ENCODE results near the gene POU4F1. TPM values are rescaled to one million over a fixed set of nuclear protein-coding genes. Genes with fewer than 3 reads are reported as not detected.

POU4F1 gene
- total and polyA plus RNA-seq, 2 donors (not counting 3 experiments of a cell fraction or from before 2014, with no cell fraction given) = 0.30 to 1.1 TPM

GRCh38 chr13:78587395-78587794 lies 16.0 kb downstream of the POU4F1 start:
- dilution Hi-C loops (cut with MboI; ENCODE audit: extremely low pct_ligation_motif_present, low sequenced_read_pairs) (no loop called here), intact Hi-C loops (cut with micrococcal nuclease) (no loop called here)
- H2AFZ ChIP-seq (ENCODE audit: low read depth, low read length) = no peak overlapping the region
- no peak for TF ChIP-seq MYC (IDR thresholded peaks at IDR 0.05; ENCODE audit: low read depth, low read length)
- TF ChIP-seq POLR2A (IDR thresholded peaks at IDR 0.05; ENCODE audit: low read depth, low read length) = no peak
- TF ChIP-seq GATA2 (IDR thresholded peaks at IDR 0.05; ENCODE audit: insufficient read depth, insufficient read length, low read depth, low read length) = no peak
- TF ChIP-seq, protein P1, sequence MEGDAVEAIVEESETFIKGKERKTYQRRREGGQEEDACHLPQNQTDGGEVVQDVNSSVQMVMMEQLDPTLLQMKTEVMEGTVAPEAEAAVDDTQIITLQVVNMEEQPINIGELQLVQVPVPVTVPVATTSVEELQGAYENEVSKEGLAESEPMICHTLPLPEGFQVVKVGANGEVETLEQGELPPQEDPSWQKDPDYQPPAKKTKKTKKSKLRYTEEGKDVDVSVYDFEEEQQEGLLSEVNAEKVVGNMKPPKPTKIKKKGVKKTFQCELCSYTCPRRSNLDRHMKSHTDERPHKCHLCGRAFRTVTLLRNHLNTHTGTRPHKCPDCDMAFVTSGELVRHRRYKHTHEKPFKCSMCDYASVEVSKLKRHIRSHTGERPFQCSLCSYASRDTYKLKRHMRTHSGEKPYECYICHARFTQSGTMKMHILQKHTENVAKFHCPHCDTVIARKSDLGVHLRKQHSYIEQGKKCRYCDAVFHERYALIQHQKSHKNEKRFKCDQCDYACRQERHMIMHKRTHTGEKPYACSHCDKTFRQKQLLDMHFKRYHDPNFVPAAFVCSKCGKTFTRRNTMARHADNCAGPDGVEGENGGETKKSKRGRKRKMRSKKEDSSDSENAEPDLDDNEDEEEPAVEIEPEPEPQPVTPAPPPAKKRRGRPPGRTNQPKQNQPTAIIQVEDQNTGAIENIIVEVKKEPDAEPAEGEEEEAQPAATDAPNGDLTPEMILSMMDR (IDR thresholded peaks at IDR 0.05; ENCODE audit: extremely low read depth in 1 of 2, insufficient read depth in 1 of 2, low read depth in 1 of 2, low read length in 2 of 2) = no peak
- TF ChIP-seq JUN (IDR thresholded peaks at IDR 0.05; ENCODE audit: borderline replicate concordance, insufficient read depth, insufficient read length, low read depth) = no peak
- no peak for TF ChIP-seq FOS (IDR thresholded peaks at IDR 0.05; ENCODE audit: borderline replicate concordance, insufficient read depth, low read length)
- TF ChIP-seq, protein P2, sequence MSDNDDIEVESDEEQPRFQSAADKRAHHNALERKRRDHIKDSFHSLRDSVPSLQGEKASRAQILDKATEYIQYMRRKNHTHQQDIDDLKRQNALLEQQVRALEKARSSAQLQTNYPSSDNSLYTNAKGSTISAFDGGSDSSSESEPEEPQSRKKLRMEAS (IDR thresholded peaks at IDR 0.05; ENCODE audit: insufficient read depth, insufficient read length) = no peak
- no peak for TF ChIP-seq EZH2 (IDR thresholded peaks at IDR 0.05; ENCODE audit: borderline replicate concordance, low read depth, low read length, severe bottlenecking)
- no peak for TF ChIP-seq POLR2AphosphoS5 (IDR thresholded peaks at IDR 0.05; ENCODE audit: insufficient read depth, low read depth, low read length)
- no peaks in the 10 kb centered on the region for H4K20me1 ChIP-seq (replicated peaks; ENCODE audit: control insufficient read depth, extremely low read depth, insufficient read depth, low read length)
- H3K36me3 ChIP-seq (ENCODE audit: control insufficient read depth in 2 of 2, extremely low read depth in 1 of 2, insufficient read depth in 2 of 2, low read length in 2 of 2) = no peaks in the 10 kb centered on the region
- H3K79me2 ChIP-seq (ENCODE audit: control insufficient read depth, insufficient read depth, low read length) = no peaks in the 10 kb centered on the region
- H3K9me1 ChIP-seq (replicated peaks; ENCODE audit: control insufficient read depth, extremely low read depth, insufficient read depth, low read length) = no peaks in the 10 kb centered on the region
- H3K4me3 ChIP-seq (replicated peaks in 1 of 3; ENCODE audit: insufficient read depth in 1 of 3, low read depth in 1 of 3, low read length in 3 of 3) = no peak overlapping the region
- no peak overlapping the region for H3K27ac ChIP-seq (ENCODE audit: insufficient read depth, low read depth, low read length)
- ChIA-PET POLR2A (no interaction called here), CTCF (interaction anchor here (1.1 to 2.1 kb wide), 4 partner anchors 8 to 450 kb away, joined by 3 to 9 read pairs (median 5); no protein-coding TSS in a partner anchor)
- H3K4me2 ChIP-seq (ENCODE audit: insufficient read depth, low read length) = no peak overlapping the region
- H3K27me3 ChIP-seq (ENCODE audit: control insufficient read depth in 2 of 2, insufficient read depth in 2 of 2, low read length in 2 of 2) = peaks cover 19 to 70% of the 10 kb centered on the region in 2 experiments
- no TSS peak for BruUV-seq (replicated peaks)
- no peak for FAIRE-seq
- H3K4me1 ChIP-seq (ENCODE audit: control insufficient read depth, extremely low read depth, insufficient read depth, low read length) = no peaks in the 10 kb centered on the region
- no peaks in the 10 kb centered on the region for H3K9me3 ChIP-seq (replicated peaks; ENCODE audit: control insufficient read depth, insufficient read depth, low read length)
- DNase-seq (ENCODE audit: low read depth, low spot score) = no peak
- no peak overlapping the region for H3K9ac ChIP-seq (replicated peaks; ENCODE audit: extremely low read depth, insufficient read depth, low read length)
